Tibial nerve (tissue), 3 donors: ENCODE results near the gene GNG7.
"Not testable (repeated sequence)": the region's sequence is repeated elsewhere in the genome, so short reads cannot be mapped to it uniquely, and the experiment has no call there.

Experiments
- CTCF ChIP-seq, 5 experiments: fragments of 200-600 bp in 3 of 5; fragments of 450-650 bp in 2 of 5; sonication (generic) in 3 of 5; IDR thresholded peaks; one replicate each; pipeline ENCODE4 v1.5.1; 2016 to 2019; ENCODE audit warnings: antibody characterized with exemption in 5 of 5, mild to moderate bottlenecking in 3 of 5, moderate library complexity in 2 of 5
- POLR2A ChIP-seq, 2 donors: fragments of 450-650 bp; IDR thresholded peaks; one replicate each; pipeline ENCODE4 v1.6.1; 2017; ENCODE audit warnings: antibody characterized with exemption in 2 of 2, mild to moderate bottlenecking in 2 of 2, moderate library complexity in 2 of 2

DNA sequence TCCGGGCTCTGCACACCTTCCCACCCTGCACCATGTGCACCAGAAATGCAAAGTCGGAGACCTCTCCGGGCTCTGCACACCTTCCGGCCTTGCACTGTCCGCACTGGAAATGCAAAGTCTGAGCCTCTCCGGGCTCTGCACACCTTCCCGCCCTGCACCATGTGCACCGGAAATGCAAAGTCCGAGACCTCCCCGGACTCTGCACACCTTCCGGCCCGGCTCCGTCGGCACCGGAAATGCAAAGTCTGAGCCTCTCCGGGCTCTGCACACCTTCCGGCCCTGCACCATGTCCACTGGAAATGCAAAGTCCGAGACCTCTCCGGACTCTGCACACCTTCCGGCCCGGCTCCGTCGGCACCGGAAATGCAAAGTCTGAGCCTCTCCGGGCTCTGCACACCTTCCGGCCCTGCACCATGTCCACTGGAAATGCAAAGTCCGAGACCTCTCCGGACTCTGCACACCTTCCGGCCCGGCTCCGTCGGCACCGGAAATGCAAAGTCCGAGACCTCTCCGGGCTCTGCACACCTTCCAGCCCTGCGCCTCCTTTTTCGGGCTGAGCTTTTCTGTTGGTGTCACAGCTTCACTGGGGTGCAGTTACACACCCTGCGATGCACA lies 59.3 kb downstream of the GNG7 start:
- not testable (repeated sequence) for TF ChIP-seq CTCF, POLR2A (IDR thresholded peaks at IDR 0.05)
